Stimulated activated CD8-positive, alpha-beta memory T cell treated with anti-CD3 and anti-CD28 coated beads, Interleukin-12 subunit alpha, Interleukin-12 subunit beta, amount 100 ng/mL, for 24 hours (primary cell): ENCODE data around the gene ANTXR1.

Source experiments
- DNase-seq: peaks from one replicate; pipeline ENCODE4 v3.0.0-alpha.2; 2020; ENCODE audit errors: extremely low read depth

ANTXR1 gene

GRCh38 chr2:69013142-69013839, at the start of gene ANTXR1:
Gene ANTXR1 (plus strand): TSS chr2:69013179. CDS start chr2:69013500, 321 bp downstream.
- no peak for DNase-seq

GRCh38 chr2:68964282-68964681, 48.7 kb upstream of the ANTXR1 start:
- DNase-seq = no peak

DNA sequence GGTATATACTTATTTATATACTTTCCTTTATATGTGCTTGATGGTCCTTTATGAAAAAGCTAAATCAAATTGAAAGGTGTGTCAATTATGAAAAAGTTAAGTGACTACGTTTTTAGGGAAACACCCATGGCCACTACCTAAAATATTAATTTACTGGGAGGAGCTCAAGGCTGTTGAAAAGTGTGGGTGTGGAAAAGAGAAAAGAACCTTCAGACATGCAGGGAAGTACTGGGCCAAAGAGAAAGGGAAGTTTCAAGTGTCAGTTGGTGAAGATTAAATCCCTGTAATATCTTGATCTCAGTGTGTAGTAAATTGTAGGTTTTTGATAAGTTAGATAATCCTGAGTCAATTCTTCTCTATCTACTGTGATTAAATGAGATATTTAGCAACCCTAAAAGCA, 44.8 kb upstream of the ANTXR1 start:
- no peak for DNase-seq

- no peak for DNase-seq
Observed at GRCh38 chr2:68969736-68970490, 43.1 kb upstream of the ANTXR1 start.

DNA sequence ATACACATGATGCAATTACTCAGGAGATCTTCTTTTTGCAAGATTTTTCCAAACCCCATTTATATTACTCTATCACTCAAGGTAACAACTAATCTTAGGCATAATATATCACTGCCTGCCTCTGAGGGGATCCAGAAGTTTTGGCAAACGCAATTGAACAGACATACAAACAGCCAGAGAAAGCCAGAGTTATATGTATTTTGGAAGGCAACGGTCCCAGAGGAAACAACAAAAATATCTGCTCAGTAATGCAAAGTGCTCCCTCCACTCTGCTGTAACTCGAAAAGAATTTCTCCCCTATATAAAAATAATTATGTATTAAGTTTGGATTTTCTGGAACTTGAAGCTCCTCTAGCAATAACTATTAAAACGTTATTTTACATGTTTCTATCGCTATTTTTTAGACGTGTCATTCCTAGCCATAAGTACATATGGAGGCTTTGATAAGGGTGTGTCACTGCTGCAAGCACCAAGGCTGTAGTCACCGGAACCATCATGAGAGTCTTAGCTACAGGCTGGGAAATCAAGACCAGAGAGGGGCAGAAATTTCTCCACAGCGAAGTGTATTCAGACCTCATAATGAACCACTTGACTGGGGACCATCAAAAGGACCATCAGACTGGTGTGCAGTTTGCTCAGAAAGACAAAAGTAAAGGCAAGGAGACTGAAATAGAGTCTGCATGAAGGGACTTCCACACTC, 42.3 kb upstream of the ANTXR1 start:
- DNase-seq = no peak

DNA sequence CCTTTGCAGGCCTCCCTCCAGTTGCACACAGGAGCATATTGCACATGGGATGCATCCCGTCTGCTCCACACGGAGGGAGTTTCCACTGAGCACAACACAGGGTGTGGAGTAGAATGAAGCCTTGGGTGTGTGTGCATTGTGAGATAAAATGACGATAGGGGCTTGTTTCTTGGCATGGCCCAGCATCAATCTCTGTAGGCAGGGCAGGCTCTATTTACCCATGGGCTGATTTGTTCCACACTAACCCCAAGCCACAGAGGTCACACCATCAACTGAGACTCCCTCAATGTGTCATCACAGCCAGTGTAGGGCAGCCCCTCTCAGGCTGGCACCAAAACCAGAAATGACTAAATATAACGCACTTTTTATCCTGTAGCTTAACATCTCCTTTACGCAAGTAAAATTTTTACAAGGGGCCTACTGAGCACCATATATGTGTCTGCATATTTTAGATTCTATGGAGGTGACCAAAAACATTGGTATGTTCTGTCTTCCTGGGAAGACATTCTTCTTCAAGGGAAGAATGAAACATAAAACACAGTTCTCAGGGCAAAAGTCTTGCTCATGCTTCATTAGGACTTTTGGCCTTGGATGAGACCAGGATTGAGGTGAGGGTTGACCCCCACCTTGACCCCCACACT, 41.3 kb upstream of the ANTXR1 start:
- no peak for DNase-seq

GRCh38 chr2:68974251-68974650, 38.7 kb upstream of the ANTXR1 start, which contains the start of gene GKN1:
Gene GKN1 (plus strand): TSS chr2:68974636. CDS start chr2:68974678, 42 bp downstream.
- no peak for DNase-seq

DNA sequence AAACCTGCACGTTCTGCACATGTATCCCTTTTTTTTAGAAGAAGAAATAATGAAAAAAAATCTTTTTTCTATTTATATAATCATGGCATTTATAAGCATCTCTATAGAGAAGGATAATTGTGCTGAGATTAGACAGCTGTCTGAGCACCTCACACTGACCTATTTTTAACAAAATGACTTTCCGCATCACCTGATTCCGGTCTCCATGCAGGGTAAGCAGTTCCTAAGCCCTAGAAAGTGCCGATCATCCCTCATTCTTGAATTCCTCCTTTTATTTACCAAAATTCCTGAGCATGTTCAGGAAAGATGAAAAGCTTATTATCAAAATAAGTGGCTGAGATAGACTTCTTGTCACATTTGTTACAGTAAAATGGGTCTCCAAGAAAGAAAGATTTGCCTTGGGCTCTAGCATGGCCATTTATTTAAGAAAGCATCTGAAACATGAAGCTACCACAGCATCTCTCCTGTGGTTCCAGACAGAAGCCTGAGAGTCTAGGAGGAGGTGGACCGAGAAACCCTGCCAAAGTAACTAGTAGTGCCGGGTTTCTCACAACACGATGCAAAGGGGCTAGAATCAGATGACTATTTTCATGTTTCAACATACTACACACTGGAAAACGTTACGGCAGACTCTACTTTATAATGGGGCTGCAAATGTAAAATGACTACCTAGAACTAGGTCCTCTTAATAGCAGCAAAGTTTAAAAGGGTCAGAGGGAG, 37.9 kb upstream of the ANTXR1 start:
- no peak for DNase-seq

- no peak for DNase-seq
Observed at GRCh38 chr2:68975844-68976243, 37.1 kb upstream of the ANTXR1 start.

GRCh38 chr2:68977453-68977852, 35.5 kb upstream of the ANTXR1 start:
- no peak for DNase-seq

DNA sequence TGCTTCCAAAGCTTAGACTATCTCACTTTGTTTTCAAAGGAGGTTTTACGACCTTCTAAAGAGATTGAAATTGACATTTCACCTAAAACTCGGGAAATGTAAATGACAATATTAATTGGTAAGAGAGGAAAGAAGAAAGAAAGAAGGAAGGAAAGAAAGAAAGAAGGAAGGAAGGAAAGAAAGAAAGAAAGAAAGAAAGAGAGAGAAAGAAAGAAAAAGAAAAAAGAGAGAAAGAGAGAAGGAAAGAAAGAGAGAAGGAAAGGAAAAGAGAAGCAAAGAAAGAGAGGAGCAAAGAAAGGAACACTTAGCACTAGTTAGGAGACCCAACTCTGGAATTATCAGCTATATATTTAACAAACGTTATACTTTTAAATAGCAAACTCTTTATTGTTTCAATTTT, 34.9 kb upstream of the ANTXR1 start:
- DNase-seq = no peak

DNA sequence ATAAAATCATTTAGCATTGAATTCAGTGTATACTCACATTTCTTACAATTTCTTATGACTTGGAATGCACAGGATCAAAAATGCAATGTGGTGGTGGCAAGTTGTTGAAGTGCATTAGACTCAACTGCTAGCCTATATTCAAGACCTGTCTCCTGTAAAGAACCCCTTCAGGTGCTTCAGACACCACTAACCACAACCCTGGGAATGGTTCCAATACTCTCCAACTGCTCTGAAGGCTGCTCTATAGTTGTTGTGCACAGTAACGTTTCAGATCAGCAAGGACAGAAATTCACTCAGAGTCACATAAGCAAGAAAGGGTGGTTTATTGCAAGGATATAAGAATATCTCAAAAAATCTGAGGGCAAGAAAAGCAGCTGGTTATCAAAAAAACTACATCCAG, 32.0 kb upstream of the ANTXR1 start:
- DNase-seq = no peak

DNA sequence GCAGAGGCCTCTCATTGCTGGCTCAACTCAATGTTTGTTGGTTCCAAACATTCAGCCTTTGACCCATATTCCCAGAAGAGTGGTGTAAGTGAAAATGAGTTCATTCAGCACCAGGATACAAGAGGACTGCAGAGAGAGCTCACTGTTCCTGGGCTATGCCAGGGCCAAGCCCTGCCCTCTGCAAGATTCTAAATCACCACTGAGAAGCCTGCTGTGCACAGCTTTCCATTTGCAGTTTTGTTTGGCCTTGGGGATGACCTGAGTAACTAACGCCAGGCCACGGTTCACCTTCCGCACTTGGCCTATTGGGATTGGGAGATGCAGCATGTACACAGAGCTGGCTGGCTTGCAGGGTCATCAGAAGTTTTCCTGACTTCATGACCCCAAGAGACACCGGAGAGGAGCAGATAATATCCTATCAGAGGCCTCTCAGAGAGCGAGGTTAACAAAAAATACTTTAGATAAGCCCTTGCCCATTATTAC, 25.9 kb upstream of the ANTXR1 start:
- no peak for DNase-seq

DNA sequence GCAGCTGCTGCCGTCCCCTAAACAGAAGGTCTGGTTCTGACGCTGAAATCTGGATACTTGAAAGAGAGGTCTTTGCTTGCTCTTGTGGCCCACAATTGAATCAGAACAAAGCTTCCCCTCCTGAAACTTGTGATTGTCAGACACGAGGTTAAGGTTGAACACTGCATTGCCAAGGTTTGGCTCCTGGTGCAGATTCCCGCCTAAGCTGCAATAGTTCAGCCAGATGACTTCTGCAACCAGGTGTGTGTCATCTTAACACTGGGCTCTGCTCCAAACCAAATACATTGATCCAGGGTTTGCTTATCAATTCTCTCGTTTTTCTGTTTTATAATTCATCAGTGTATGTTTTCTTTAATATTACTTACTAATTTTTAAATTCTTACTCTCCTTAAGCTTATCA, 23.9 kb upstream of the ANTXR1 start:
- no peak for DNase-seq

DNA sequence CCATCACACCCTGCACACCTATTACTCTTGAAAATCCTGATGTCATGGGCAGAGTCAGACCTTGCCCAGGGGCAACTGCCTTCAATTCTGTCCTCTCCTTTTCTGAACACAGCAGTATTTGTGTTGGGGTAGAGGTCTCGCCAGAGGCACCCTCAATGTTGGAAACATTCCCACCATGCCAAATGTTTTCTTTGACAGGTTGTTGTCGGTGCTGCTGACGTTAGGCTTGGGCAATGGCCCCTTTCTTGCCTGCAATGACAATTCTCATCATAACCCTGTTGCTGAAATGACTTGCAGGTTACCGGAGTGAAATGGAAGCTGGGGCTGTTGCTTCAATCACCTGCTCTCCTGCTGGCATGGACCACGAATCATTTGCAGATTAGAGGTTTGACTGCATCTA, 20.6 kb upstream of the ANTXR1 start:
- no peak for DNase-seq

DNA sequence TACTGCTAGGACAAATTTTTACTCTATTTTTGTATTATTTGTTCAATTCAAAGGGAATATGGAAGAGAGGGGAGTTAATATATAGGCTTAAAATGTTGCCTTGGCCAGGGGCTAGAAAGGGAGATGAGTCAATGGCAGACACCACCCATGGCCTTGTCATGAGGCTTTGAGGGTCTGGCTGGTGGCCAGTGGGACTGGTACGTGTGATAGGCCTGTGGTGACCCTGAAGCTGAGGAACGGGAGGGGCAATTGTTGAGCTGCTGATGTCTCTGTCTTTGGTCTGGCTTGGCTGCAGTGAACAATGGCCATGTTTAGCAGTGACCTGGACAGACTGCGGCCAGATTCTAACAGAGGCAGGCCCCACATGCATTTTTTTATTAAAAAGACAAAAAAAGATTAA, 20.0 kb upstream of the ANTXR1 start:
- no peak for DNase-seq

- DNase-seq = no peak
Observed at GRCh38 chr2:68993660-68994059, 19.3 kb upstream of the ANTXR1 start.

- DNase-seq = no peak
Observed at GRCh38 chr2:68994864-68995263, 18.1 kb upstream of the ANTXR1 start.

DNA sequence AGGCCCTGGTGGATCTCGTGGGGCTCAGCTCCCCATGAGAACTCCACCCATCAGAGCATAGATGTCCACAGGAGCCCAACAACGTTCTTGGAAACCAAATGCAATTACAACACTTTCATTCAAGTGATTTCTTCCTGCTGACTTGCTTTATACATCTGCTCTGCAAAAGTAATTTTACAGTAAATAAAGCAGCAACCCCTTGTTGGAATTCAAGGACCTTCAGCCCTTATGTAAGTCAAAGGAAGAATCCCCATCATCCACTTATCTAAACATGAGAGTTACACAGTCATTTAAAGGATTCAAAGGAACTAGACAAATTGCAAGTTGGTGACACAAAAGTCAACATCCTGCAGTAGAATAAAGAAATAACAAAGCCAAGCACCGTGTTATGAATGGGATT, 17.1 kb upstream of the ANTXR1 start:
- DNase-seq = no peak

- no peak for DNase-seq
Observed at GRCh38 chr2:68997401-68997800, 15.6 kb upstream of the ANTXR1 start.

- DNase-seq = no peak
Observed at GRCh38 chr2:69001879-69002278, 11.1 kb upstream of the ANTXR1 start.
